GM23338 (cell line): Measurements from ENCODE around the gene GSS. TPM values are rescaled to one million over a fixed set of nuclear protein-coding genes. Genes with fewer than 3 reads are reported as not detected.

Experiments used
- ATAC-seq: fragments of 200-7000 bp; cut with Tn5 transposase; 3 replicates; pipeline ENCODE4 v1.9.1; 2020
- DNase-seq: peaks from one replicate; pipeline ENCODE4 v3.0.0-alpha.2; 2015; ENCODE audit warnings: low spot score
- H2AFZ ChIP-seq: fragments of 200-600 bp; sonication (generic); 2 replicates; pipeline ENCODE4 v1.8.0; 2016; ENCODE audit warnings: antibody characterized with exemption, mild to moderate bottlenecking, moderate library complexity
- H3F3A ChIP-seq: fragments of 200-600 bp; sonication (generic); replicated peaks from 2 replicates; pipeline ENCODE4 v1.8.0; 2017; ENCODE audit warnings: antibody characterized with exemption, mixed run types, low read depth
- H3K27ac ChIP-seq: fragments of 200-600 bp; sonication (generic); 2 replicates; pipeline ENCODE4 v1.6.1; 2016; ENCODE audit warnings: low read depth
- H3K27me3 ChIP-seq: fragments of 200-600 bp; sonication (generic); 2 replicates; pipeline ENCODE4 v1.8.0; 2016; ENCODE audit warnings: mild to moderate bottlenecking, mixed run types, moderate library complexity; ENCODE audit not compliant: insufficient read depth
- H3K36me3 ChIP-seq: fragments of 200-600 bp; sonication (generic); 2 replicates; pipeline ENCODE4 v1.8.0; 2016; ENCODE audit warnings: mild to moderate bottlenecking; ENCODE audit not compliant: insufficient read depth
- H3K4me1 ChIP-seq: fragments of 200-600 bp; sonication (generic); 2 replicates; pipeline ENCODE4 v1.8.0; 2016; ENCODE audit warnings: mild to moderate bottlenecking, moderate library complexity; ENCODE audit not compliant: insufficient read depth
- H3K4me2 ChIP-seq: fragments of 200-600 bp; sonication (generic); 2 replicates; pipeline ENCODE4 v1.7.1; 2017; ENCODE audit warnings: mixed run types
- H3K4me3 ChIP-seq: fragments of 200-600 bp; sonication (generic); 2 replicates; pipeline ENCODE4 v1.6.1; 2016; ENCODE audit warnings: mixed run types
- H3K79me2 ChIP-seq: fragments of 200-600 bp; sonication (generic); replicated peaks from 2 replicates; pipeline ENCODE4 v1.8.0; 2017; ENCODE audit warnings: mild to moderate bottlenecking; ENCODE audit not compliant: insufficient read depth
- H3K9me2 ChIP-seq: fragments of 200-600 bp; sonication (generic); 2 replicates; pipeline ENCODE4 v1.8.0; 2017; ENCODE audit not compliant: insufficient read depth
- H4K20me1 ChIP-seq: fragments of 200-600 bp; sonication (generic); replicated peaks from 2 replicates; pipeline ENCODE4 v1.8.0; 2017; ENCODE audit warnings: mild to moderate bottlenecking; ENCODE audit not compliant: insufficient read depth
- H3K27ac Mint-ChIP-seq: 2 replicates; pipeline ENCODE4 v1.8.0; 2020; ENCODE audit warnings: inconsistent platforms, mild to moderate bottlenecking, moderate library complexity, mixed read lengths
- H3K27me3 Mint-ChIP-seq: 3 replicates; pipeline ENCODE4 v1.8.0; 2022; ENCODE audit warnings: low read depth, mild to moderate bottlenecking, moderate library complexity, mixed read lengths, inconsistent platforms; ENCODE audit not compliant: insufficient read depth, poor library complexity
- H3K36me3 Mint-ChIP-seq: 3 replicates; pipeline ENCODE4 v1.8.0; 2021; ENCODE audit warnings: low read depth, mild to moderate bottlenecking, inconsistent platforms, moderate library complexity, mixed read lengths
- H3K4me1 Mint-ChIP-seq: 3 replicates; pipeline ENCODE4 v1.8.0; 2020; ENCODE audit warnings: mild to moderate bottlenecking, inconsistent platforms, mixed read lengths
- H3K4me3 Mint-ChIP-seq: 3 replicates; pipeline ENCODE4 v1.8.0; 2021; ENCODE audit warnings: moderate library complexity, mild to moderate bottlenecking, inconsistent platforms, mixed read lengths
- H3K9me3 Mint-ChIP-seq: 3 replicates; pipeline ENCODE4 v1.8.0; 2020; ENCODE audit warnings: moderate library complexity, mild to moderate bottlenecking, inconsistent platforms, mixed read lengths
- CREB1 ChIP-seq: fragments of 250-450 bp; sonication (Bioruptor Pico); IDR thresholded peaks from 2 replicates; pipeline ENCODE4 v1.5.0; 2020; ENCODE audit warnings: low read depth, mild to moderate bottlenecking, moderate library complexity
- EZH2 ChIP-seq: fragments of 200-600 bp; sonication (generic); IDR thresholded peaks from one replicate; pipeline ENCODE4 v1.8.0; 2017; ENCODE audit warnings: antibody characterized with exemption, mild to moderate bottlenecking, low read depth; ENCODE audit not compliant: unreplicated experiment
- EZH2phosphoT487 ChIP-seq: fragments of 200-600 bp; sonication (generic); IDR thresholded peaks from one replicate; pipeline ENCODE4 v1.8.1; 2018; ENCODE audit warnings: antibody characterized with exemption; ENCODE audit not compliant: unreplicated experiment
- JUNB ChIP-seq: IDR thresholded peaks from one replicate; pipeline ENCODE4 v1.6.1; 2016; ENCODE audit warnings: antibody characterized with exemption; ENCODE audit not compliant: unreplicated experiment
- NANOG ChIP-seq: IDR thresholded peaks from 2 replicates; pipeline ENCODE4 v1.6.1; 2016; ENCODE audit warnings: antibody characterized with exemption, borderline replicate concordance
- POLR2AphosphoS5 ChIP-seq: IDR thresholded peaks from 2 replicates; pipeline ENCODE4 v1.6.1; 2016; ENCODE audit warnings: antibody characterized with exemption, low read depth
- STAT1 ChIP-seq: IDR thresholded peaks from one replicate; pipeline ENCODE4 v1.6.1; 2016; ENCODE audit warnings: antibody characterized with exemption; ENCODE audit not compliant: unreplicated experiment
- ZNF114 ChIP-seq: fragments of 250-450 bp; sonication (Bioruptor Pico); IDR thresholded peaks from 2 replicates; pipeline ENCODE4 v1.5.0; 2020; ENCODE audit warnings: mild to moderate bottlenecking, moderate library complexity
- ZNF331 ChIP-seq: fragments of 250-450 bp; sonication (Bioruptor Pico); IDR thresholded peaks from 2 replicates; pipeline ENCODE4 v1.5.0; 2020; ENCODE audit warnings: low read depth, mild to moderate bottlenecking, moderate library complexity
- ZNF462 ChIP-seq: fragments of 250-450 bp; sonication (Bioruptor Pico); IDR thresholded peaks from 2 replicates; pipeline ENCODE4 v1.5.0; 2020; ENCODE audit warnings: mild to moderate bottlenecking, moderate library complexity
- polyA plus RNA-seq: library from polyadenylated mRNA; unstranded; fragments of >200 nt; fragmentation: Nextera tagmentation; extraction: Ambion mirVana; gene quantifications from 2 replicates; pipeline ENCODE4 v1.2.1, GENCODE V29; 2016
- total RNA-seq: library from RNA; depleted of rRNA; stranded (reverse); fragments of >200 nt; shearing (Covaris generic); gene quantifications from 2 replicates; pipeline ENCODE4 v1.2.3, GENCODE V29; 2014
- TF ChIP-seq, protein P1 (sequence below): IDR thresholded peaks from 2 replicates; pipeline ENCODE4 v1.6.1; 2016; ENCODE audit warnings: antibody characterized with exemption
- TF ChIP-seq, protein P2 (sequence below), 2 experiments: fragments of 200-600 bp in 1 of 2; sonication (generic) in 1 of 2; conservative IDR thresholded peaks; 2 replicates each; pipeline versions ENCODE4 v1.5.1 to v1.6.1; 2016 to 2017; ENCODE audit warnings: antibody characterized with exemption in 2 of 2, low read depth in 2 of 2, mild to moderate bottlenecking in 2 of 2, moderate library complexity in 1 of 2
- TF ChIP-seq, protein P3 (sequence below): IDR thresholded peaks from one replicate; pipeline ENCODE4 v1.6.1; 2018; ENCODE audit warnings: antibody characterized with exemption; ENCODE audit not compliant: unreplicated experiment

GSS gene
- total and polyA plus RNA-seq, 2 experiments from 2014 or later = 34.0 to 63.3 TPM

- DNase-seq (no peak), ATAC-seq (no peak)
- Mint-ChIP-seq H3K4me1 (no peaks in the 10 kb centered on the region), H3K4me3 (no peak overlapping the region), H3K9me3 (no peaks in the 10 kb centered on the region), H3K27me3 (peaks cover 2% of the 10 kb centered on the region), H3K27ac (no peak overlapping the region), H3K36me3 (peaks cover 21% of the 10 kb centered on the region)
- Histone ChIP-seq H3F3A (no peaks in the 10 kb centered on the region), H2AFZ (no peak overlapping the region), H3K4me1 (no peaks in the 10 kb centered on the region), H3K36me3 (peaks cover 15% of the 10 kb centered on the region), H3K9me2 (peaks cover 8% of the 10 kb centered on the region; the same call in 1 of the 2 replicates), H3K27ac (no peak overlapping the region), H3K4me3 (no peak overlapping the region), H3K4me2 (no peak overlapping the region), H3K79me2 (no peaks in the 10 kb centered on the region), H3K27me3 (no peaks in the 10 kb centered on the region), H4K20me1 (peaks cover 5% of the 10 kb centered on the region; the same call in 1 of the 2 replicates)
- TF ChIP-seq, protein P1, sequence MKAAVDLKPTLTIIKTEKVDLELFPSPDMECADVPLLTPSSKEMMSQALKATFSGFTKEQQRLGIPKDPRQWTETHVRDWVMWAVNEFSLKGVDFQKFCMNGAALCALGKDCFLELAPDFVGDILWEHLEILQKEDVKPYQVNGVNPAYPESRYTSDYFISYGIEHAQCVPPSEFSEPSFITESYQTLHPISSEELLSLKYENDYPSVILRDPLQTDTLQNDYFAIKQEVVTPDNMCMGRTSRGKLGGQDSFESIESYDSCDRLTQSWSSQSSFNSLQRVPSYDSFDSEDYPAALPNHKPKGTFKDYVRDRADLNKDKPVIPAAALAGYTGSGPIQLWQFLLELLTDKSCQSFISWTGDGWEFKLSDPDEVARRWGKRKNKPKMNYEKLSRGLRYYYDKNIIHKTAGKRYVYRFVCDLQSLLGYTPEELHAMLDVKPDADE = no peak
- TF ChIP-seq ZNF462 (CRISPR knock-in tag) (no peak), JUNB (no peak), EZH2 (no peak), NANOG (no peak), CREB1 (CRISPR knock-in tag) (no peak), ZNF114 (CRISPR knock-in tag) (no peak), POLR2AphosphoS5 (no peak), STAT1 (no peak), EZH2phosphoT487 (no peak), ZNF331 (no peak)
- TF ChIP-seq, protein P2, sequence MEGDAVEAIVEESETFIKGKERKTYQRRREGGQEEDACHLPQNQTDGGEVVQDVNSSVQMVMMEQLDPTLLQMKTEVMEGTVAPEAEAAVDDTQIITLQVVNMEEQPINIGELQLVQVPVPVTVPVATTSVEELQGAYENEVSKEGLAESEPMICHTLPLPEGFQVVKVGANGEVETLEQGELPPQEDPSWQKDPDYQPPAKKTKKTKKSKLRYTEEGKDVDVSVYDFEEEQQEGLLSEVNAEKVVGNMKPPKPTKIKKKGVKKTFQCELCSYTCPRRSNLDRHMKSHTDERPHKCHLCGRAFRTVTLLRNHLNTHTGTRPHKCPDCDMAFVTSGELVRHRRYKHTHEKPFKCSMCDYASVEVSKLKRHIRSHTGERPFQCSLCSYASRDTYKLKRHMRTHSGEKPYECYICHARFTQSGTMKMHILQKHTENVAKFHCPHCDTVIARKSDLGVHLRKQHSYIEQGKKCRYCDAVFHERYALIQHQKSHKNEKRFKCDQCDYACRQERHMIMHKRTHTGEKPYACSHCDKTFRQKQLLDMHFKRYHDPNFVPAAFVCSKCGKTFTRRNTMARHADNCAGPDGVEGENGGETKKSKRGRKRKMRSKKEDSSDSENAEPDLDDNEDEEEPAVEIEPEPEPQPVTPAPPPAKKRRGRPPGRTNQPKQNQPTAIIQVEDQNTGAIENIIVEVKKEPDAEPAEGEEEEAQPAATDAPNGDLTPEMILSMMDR (conservative IDR thresholded peaks at IDR 0.05; ENCODE audit: low read depth in 2 of 2) = no peak
- TF ChIP-seq, protein P3, sequence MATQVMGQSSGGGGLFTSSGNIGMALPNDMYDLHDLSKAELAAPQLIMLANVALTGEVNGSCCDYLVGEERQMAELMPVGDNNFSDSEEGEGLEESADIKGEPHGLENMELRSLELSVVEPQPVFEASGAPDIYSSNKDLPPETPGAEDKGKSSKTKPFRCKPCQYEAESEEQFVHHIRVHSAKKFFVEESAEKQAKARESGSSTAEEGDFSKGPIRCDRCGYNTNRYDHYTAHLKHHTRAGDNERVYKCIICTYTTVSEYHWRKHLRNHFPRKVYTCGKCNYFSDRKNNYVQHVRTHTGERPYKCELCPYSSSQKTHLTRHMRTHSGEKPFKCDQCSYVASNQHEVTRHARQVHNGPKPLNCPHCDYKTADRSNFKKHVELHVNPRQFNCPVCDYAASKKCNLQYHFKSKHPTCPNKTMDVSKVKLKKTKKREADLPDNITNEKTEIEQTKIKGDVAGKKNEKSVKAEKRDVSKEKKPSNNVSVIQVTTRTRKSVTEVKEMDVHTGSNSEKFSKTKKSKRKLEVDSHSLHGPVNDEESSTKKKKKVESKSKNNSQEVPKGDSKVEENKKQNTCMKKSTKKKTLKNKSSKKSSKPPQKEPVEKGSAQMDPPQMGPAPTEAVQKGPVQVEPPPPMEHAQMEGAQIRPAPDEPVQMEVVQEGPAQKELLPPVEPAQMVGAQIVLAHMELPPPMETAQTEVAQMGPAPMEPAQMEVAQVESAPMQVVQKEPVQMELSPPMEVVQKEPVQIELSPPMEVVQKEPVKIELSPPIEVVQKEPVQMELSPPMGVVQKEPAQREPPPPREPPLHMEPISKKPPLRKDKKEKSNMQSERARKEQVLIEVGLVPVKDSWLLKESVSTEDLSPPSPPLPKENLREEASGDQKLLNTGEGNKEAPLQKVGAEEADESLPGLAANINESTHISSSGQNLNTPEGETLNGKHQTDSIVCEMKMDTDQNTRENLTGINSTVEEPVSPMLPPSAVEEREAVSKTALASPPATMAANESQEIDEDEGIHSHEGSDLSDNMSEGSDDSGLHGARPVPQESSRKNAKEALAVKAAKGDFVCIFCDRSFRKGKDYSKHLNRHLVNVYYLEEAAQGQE = no peak
Measured at GRCh38 chr20:34925981-34926380, 29.6 kb downstream of the GSS start.
